ENCODE data around the gene SIRT5.

The SIRT5 gene

DNA sequence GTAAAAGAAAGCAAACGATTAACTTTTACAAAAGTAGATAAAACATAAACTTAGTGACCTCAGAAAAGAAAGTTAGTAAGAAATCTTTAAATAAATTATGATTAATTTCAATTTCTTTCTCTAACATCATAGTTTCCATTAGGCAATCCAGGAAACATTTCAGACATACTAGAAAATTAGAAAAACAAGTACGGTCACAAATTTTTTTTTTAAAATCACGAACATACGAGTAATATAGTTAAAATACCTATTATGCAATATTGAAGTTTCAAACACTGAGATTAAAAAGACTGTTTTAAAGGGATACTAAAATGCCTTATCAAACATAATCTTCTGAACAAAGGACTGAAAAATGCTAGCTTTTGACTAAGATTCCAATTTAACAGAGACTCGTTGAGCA lies 66.9 kb downstream of the SIRT5 start:
- FAIRE-seq = peak; percentile 13

DNA sequence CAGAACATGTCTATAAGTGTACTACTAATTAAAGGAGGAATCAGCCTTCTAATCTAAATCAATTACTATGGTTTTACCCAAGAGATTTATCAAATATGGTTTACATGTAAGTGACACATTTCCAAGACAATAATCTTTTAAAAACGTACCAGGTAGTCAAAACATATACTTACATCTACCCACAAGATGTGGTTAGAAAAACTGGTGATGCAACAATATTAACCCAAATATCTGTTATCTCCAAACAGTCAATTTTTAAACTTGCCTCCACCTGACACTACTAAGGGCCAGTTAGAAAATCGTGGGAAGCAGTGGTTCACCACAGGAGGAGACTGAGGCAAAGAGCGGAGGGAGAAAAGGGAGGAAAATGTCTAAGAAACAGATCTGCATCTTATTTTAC lies 68.7 kb downstream of the SIRT5 start:
- no peak for FAIRE-seq

DNA sequence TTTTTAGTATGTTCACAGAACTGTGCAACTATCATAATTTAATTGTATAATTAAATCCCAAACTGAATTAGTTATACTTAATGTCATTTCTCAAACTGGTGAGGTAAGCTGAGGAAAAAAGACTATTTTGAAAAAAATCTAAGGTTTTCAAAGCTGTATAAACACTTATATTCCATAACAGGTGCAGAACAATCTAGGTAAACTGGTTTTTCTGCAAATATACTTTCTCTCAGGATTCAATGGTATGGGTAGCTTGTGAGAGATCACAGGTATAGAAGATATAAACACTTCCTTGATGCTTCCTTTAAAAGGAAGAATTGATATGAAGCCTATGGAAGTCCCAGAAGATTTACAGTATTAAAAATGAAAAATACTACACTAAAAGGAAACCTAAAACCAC lies 74.4 kb downstream of the SIRT5 start:
- no peak for FAIRE-seq

DNA sequence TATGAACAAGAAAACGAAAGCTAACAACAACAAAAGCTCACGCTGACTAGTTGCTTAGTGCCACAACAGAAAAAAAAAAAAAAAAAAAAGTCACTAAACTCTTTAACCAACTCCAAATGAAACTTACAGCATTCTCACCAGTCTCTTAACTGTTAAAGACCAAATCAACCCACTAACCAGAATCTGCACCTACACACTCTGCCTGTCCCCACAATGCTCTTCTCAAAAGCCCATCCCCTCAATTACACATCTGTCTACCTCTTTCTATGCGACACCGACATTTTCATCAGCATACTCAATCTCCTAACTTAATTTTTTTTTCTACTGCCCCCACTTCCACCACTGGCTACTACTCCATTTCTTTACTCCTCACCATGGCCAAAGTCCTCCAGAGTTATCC lies 75.0 kb downstream of the SIRT5 start:
- no peak for FAIRE-seq

DNA sequence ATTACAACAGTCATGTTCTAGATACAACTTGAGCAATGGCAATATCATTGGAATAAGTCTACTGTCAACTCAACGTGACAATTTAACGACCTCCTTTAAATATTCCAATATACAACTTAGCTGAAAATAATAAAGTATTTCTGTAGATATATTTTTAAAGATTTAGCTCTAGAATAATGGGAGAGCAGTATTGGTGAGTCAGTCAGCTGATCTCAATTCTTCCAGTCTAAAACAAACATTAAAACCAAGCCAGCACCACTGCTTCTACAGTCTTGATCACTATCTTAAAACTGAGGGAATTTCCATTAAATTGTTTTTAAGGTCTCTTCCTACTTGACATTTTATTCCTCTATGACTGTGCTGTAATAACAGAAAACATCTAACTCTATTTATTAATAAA lies 78.9 kb downstream of the SIRT5 start:
- FAIRE-seq = no peak

DNA sequence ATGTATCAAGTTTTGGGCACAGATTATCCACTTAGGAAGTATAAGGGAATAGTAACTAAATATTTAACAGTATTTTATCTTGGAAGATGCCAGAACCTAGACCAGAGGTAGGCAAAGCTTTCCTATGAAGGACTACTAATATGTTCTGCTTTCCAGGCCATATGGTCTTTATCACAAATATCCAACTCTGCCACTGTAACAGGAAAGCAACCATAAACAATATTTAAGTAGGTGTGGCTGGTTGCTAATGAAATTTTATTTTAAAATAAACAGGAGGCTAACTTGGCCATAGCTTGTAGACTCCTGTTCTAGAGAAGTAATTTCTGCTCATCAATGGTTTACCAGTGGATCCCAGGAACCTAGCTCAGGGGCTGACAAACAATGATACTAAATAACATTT lies 80.1 kb downstream of the SIRT5 start:
- no peak for FAIRE-seq

DNA sequence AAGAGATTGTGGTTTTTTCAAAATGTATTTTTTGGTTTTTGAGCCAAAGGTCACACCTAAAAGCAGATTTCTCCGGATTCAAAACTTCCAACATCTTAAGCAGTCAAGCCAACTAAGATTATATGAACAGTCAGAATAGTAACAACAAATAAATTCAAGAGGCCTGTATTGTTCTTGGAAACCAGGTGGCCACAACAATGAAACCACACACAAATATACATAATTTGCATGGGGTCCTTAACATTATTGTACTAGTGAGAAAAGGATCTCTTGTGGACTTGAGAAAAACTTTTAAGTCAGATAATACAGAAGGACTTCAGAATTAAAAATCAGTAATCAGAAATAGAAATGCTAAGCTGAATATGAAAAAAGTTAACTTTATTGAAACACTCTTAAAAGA lies 81.3 kb downstream of the SIRT5 start:
- FAIRE-seq = no peak

DNA sequence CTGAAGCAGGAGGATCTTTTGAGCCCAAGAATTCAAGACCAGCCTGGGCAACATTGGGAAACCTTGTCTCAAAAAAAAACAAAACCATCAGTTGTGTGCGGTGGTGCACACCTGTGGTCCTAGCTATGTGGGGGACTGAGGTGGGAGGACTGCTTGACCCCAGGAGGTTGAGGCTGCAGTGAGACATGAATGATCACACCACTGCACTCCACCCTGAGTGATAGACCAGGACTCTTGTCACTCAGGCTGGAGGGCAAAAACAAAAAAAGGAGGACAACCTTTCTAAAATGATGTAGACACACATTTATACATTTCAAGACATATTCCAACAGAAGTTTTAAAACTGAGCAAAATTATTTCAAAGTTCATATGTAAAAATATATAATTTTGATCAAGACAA lies 85.9 kb downstream of the SIRT5 start:
- no peak for FAIRE-seq

DNA sequence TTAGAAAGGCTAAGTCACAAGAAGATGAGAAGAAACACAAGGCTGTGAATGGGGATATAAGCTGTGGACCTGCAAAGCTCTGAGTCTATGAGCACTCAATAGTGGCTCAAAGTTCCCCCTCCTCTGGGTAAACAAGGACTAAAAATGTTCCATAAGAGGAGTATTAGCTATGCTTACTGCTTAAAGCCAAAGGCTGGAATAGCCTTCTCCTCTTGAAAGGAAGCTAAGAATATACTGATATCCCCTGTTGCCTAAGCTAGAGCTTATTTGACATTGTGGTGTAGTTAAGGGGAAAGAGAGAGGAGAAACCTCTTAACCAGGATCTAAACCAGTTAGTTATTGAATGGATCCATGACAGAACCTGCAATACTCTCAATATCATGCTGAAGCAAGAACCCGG lies 86.5 kb downstream of the SIRT5 start:
- FAIRE-seq = no peak

DNA sequence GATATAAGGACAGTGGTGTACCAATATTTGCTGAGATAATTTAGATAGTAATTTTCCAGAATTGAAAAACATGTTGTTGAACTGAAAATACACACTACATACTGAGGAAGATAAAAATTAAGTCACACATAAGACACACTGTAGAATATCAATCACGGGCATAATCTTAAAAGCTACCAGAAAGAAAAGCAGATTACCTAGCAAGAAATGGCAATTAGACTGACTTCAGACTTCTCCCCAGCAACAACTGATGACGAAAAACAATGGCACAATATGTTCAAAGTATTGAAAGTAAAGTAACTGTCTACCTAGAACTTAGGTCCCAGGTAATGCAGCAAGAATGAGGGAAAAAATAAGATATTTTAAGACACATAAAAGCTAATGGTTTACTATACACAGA lies 87.2 kb downstream of the SIRT5 start:
- no peak for FAIRE-seq

DNA sequence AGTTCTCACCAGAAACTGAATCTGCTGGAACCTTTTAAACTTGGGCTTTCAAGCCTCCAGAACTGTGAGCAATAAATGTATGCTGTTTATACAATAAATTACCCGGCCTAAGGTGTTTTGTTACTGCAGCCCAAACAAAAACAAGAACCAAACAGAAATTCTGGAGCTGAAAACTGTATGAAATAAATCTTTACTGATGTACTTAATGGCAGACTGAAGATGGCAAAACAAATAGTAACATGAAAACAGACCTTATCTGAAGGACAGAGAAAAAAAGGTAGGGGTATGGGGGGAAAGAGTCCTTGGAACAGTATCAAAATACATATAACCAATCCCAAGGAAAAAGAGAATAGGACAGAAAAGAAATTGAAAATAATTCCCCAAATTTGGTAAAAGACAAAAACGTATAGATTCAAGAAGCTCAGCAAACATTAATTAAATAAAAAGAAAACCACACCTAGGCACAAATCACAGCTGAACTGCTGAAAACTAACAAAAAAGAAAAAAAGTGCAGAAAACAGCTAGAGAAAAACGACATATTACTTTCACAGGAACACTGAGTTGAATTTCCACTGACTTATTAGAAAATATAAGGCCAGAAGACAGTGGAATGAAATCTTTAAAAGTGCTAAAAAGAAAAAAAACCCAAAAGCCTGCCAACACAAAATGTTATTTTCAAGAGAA lies 88.4 kb downstream of the SIRT5 start:
- no peak for FAIRE-seq

DNA sequence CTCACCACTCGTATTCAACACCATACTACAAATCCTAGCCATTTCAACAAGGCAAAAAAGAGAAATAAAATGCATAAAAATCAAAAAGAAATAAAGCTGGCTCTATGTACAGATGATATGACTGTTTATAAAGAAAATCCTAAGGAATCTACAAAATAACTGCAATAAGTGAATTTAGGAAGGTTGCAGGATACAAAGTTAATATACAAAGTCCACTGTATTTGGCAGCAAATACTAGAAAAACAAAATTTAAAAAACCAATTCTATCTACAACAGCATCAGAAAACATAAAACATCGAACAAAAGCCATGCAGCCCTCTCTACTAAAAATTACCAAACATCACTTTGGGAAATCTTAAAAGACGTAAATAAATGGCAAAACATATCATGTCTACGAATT lies 89.6 kb downstream of the SIRT5 start:
- no peak for FAIRE-seq
